K562 (cell line): ENCODE data around the gene THUMPD1. TPM values are rescaled to one million over a fixed set of nuclear protein-coding genes. Genes with fewer than 3 reads are reported as not detected.
A peak's percentile ranks its signal among the peaks of the same experiment; 100 is the strongest.

Source experiments
- ATF1 ChIP-seq, 2 experiments: fragments of 450-650 bp in 1 of 2; IDR thresholded peaks; 2 replicates each; pipeline ENCODE4 v1.6.1; 2016; ENCODE audit warnings: missing compliant biosample characterization in 1 of 2, missing genetic modification characterization in 1 of 2
- BACH1 ChIP-seq: fragments of 200-800 bp; sonication (Bioruptor generic); IDR thresholded peaks from 2 replicates; pipeline ENCODE4 v1.6.1; 2016; ENCODE audit warnings: missing genetic modification characterization, missing compliant biosample characterization
- CBFA2T3 ChIP-seq: fragments of 450-650 bp; IDR thresholded peaks from 2 replicates; pipeline ENCODE4 v1.6.1; 2017
- CXXC5 ChIP-seq: fragments of 250-450 bp; sonication (Bioruptor Pico); IDR thresholded peaks from 2 replicates; pipeline ENCODE4 v1.8.0; 2022; ENCODE audit warnings: inconsistent platforms, mild to moderate bottlenecking, moderate library complexity
- EP300 ChIP-seq: IDR thresholded peaks from 2 replicates; pipeline ENCODE4 v1.6.1; 2012; ENCODE audit warnings: low read length, improper control_type of control experiment
- ERF ChIP-seq: fragments of 450-650 bp; formaldehyde crosslinking; IDR thresholded peaks from 2 replicates; pipeline ENCODE4 v1.4.0; 2020; ENCODE audit warnings: mild to moderate bottlenecking, mixed read lengths
- FOXM1 ChIP-seq, 2 experiments: fragments of 450-650 bp in 1 of 2; sonication (generic) in 1 of 2; formaldehyde crosslinking in 1 of 2; IDR thresholded peaks; 2 replicates each; pipeline versions ENCODE4 v1.6.1 to v1.9.0; 2017 to 2022; ENCODE audit warnings: low read depth in 2 of 2, mild to moderate bottlenecking in 2 of 2, missing genetic modification reagents in 1 of 2, moderate library complexity in 1 of 2
- JUND ChIP-seq, 2 experiments: IDR thresholded peaks; 2 replicates in 1 of 2; 3 replicates in 1 of 2; pipeline ENCODE4 v1.6.1; 2011; ENCODE audit warnings: borderline replicate concordance in 2 of 2, low read depth in 2 of 2, low read length in 2 of 2, improper control_type of control experiment in 1 of 2, missing biosample characterization in 1 of 2, missing genetic modification characterization in 1 of 2, missing genetic modification reagents in 1 of 2
- KDM1A ChIP-seq, 2 experiments: fragments of 450-650 bp; IDR thresholded peaks; 2 replicates each; pipeline ENCODE4 v1.6.1; 2016; ENCODE audit warnings: mild to moderate bottlenecking in 2 of 2
- MAFG ChIP-seq: fragments of 450-650 bp; conservative IDR thresholded peaks from 2 replicates; pipeline ENCODE4 v1.6.1; 2016; ENCODE audit warnings: missing genetic modification characterization, missing compliant biosample characterization
- MAFK ChIP-seq: IDR thresholded peaks from 2 replicates; pipeline ENCODE4 v1.6.1; 2011; ENCODE audit warnings: low read length, improper control_type of control experiment
- NFE2 ChIP-seq: IDR thresholded peaks from 2 replicates; pipeline ENCODE4 v1.6.1; 2014; ENCODE audit warnings: antibody characterized with exemption, low read depth
- PBX2 ChIP-seq, 2 experiments: IDR thresholded peaks in 1 of 2; conservative IDR thresholded peaks in 1 of 2; 2 replicates each; pipeline ENCODE4 v1.6.1; 2016; ENCODE audit warnings: low read depth in 2 of 2, mild to moderate bottlenecking in 1 of 2, missing compliant biosample characterization in 1 of 2, missing genetic modification characterization in 1 of 2, moderate library complexity in 1 of 2
- TAL1 ChIP-seq: fragments of 450-650 bp; IDR thresholded peaks from 2 replicates; pipeline ENCODE4 v1.6.1; 2016; ENCODE audit warnings: mild to moderate bottlenecking
- USF1 ChIP-seq: sonication (generic); formaldehyde crosslinking; IDR thresholded peaks from 2 replicates; pipeline ENCODE4 v1.9.0; 2022; ENCODE audit warnings: mild to moderate bottlenecking, missing genetic modification reagents
- ZNF197 ChIP-seq: fragments of 200-800 bp; sonication (Bioruptor generic); IDR thresholded peaks from 2 replicates; pipeline ENCODE4 v1.6.1; 2016; ENCODE audit warnings: low read depth, missing genetic modification characterization, missing compliant biosample characterization
- ZNF395 ChIP-seq: fragments of 200-800 bp; sonication (Bioruptor generic); IDR thresholded peaks from 2 replicates; pipeline ENCODE4 v1.6.1; 2017; ENCODE audit warnings: missing genetic modification characterization, missing compliant biosample characterization
- ZNF398 ChIP-seq: fragments of 250-450 bp; sonication (Bioruptor Pico); IDR thresholded peaks from 2 replicates; pipeline ENCODE4 v1.8.0; 2021; ENCODE audit warnings: moderate library complexity, mild to moderate bottlenecking, inconsistent platforms
- ZNF445 ChIP-seq: fragments of 250-450 bp; sonication (Bioruptor Pico); IDR thresholded peaks from 2 replicates; pipeline ENCODE4 v1.4.0; 2020; ENCODE audit warnings: low read depth, mild to moderate bottlenecking, moderate library complexity
- polyA plus RNA-seq, 8 experiments: library from polyadenylated mRNA; depleted of rRNA in 4 of 8; stranded (reverse) in 5 of 8; unstranded in 3 of 8; fragments of >200 nt; fragmentation: Nextera tagmentation in 2 of 8; fragmentation: Illumina TruSeq in 1 of 8; extraction: Ambion mirVana in 2 of 8; extraction: Trizol in 1 of 8; gene quantifications; 2 replicates each; pipeline versions ENCODE4 v1.2.1 to v1.2.3, GENCODE V29; 2011 to 2014; ENCODE audit warnings: inconsistent platforms in 1 of 8, missing spikeins in 1 of 8
- total RNA-seq, 7 experiments: library from RNA; depleted of rRNA in 6 of 7; stranded (reverse); fragments of >200 nt in 6 of 7; fragmentation: Illumina TruSeq in 2 of 7; extraction: Trizol in 2 of 7; gene quantifications; 2 replicates each; pipeline versions ENCODE4 v1.2.1 to v1.2.3, GENCODE V29; 2011 to 2021; ENCODE audit warnings: low replicate concordance in 1 of 7

THUMPD1 gene
- total and polyA plus RNA-seq, 9 of the 15 experiments (the other 6 are each of a cell fraction or from before 2014, with no cell fraction given): 37.8 to 101 (median 56.8) TPM

GRCh38 chr16:20744922-20745440 lies 3.4 kb upstream of the THUMPD1 start (continued):
- TF ChIP-seq ZNF395 (peak; percentile 84), KDM1A (IDR thresholded peaks at IDR 0.05) (peak; percentile 30 to 36; a peak in 2 of 4 replicates), ZNF197 (CRISPR knock-in tag) (peak; percentile 43; the same call in 1 of the 2 replicates), NFE2 (peak; percentile 78), ZNF398 (CRISPR knock-in tag) (no peak), ATF1 (CRISPR knock-in tag; IDR thresholded peaks at IDR 0.05) (no peak), ATF1 (tag; IDR thresholded peaks at IDR 0.05) (peak; percentile 16; the same call in 1 of the 2 replicates), PBX2 (CRISPR knock-in tag; IDR thresholded peaks at IDR 0.05; ENCODE audit: low read depth) (no peak), PBX2 (tag; conservative IDR thresholded peaks at IDR 0.05; ENCODE audit: low read depth) (peak; percentile 46), CXXC5 (CRISPR knock-in tag) (peak; percentile 90), MAFK (peak; percentile 78; the same call in 1 of the 2 replicates), FOXM1 (IDR thresholded peaks at IDR 0.05; ENCODE audit: low read depth) (peak; percentile 65), FOXM1 (CRISPR knock-in tag; IDR thresholded peaks at IDR 0.05; ENCODE audit: low read depth) (no peak), BACH1 (peak; percentile 50; the same call in 1 of the 2 replicates), JUND (IDR thresholded peaks at IDR 0.05; ENCODE audit: borderline replicate concordance, low read depth, low read length) (peak; percentile 77), JUND (tag; IDR thresholded peaks at IDR 0.05; ENCODE audit: borderline replicate concordance, low read depth, low read length) (peak; percentile 75; the same call in 1 of the 3 replicates), USF1 (CRISPR knock-in tag) (no peak), MAFG (tag) (peak; percentile 85), ERF (CRISPR knock-in tag) (peak; percentile 65; the same call in 1 of the 2 replicates), CBFA2T3 (peak; percentile 90), EP300 (peak; percentile 92), ZNF445 (CRISPR knock-in tag) (0 out of 2 replicates have a peak, but pooled peaks have one; percentile 22), TAL1 (peak; percentile 81)
